A673 (cell line): ENCODE results near the gene MEGF8. TPM values are rescaled to one million over a fixed set of nuclear protein-coding genes. Genes with fewer than 3 reads are reported as not detected.

Source experiments
- BruUV-seq: library from RNA; stranded (reverse); fragments of 400-500 nt; replicated peaks from 2 replicates; lab custom pipeline; 2021; lab: Mats Ljungman, UMichigan
- CTCF ChIA-PET: fragments of 300-600 bp; sonication (Branson Sonifier 250); formaldehyde crosslinking; loops from one replicate; lab custom pipeline; 2022; ENCODE audit warnings: antibody characterized with exemption; lab: Charles Lee
- POLR2A ChIA-PET: fragments of 300-600 bp; sonication (Branson Sonifier 250); formaldehyde crosslinking; loops from one replicate; lab custom pipeline; 2022; ENCODE audit warnings: antibody characterized with exemption; ENCODE audit not compliant: low non-redundant PET; lab: Charles Lee
- DNase-seq: peaks from one replicate; pipeline ENCODE4 v3.0.0-alpha.2; 2015; ENCODE audit warnings: low spot score
- H3K27ac ChIP-seq: fragments of 200-600 bp; sonication (generic); 2 replicates; pipeline ENCODE4 v1.5.1; 2016; ENCODE audit warnings: mixed run types, low read depth, mild to moderate bottlenecking, mixed read lengths, antibody characterized with exemption, low read length; ENCODE audit not compliant: poor library complexity, severe bottlenecking
- H3K27me3 ChIP-seq: fragments of 200-600 bp; sonication (generic); replicated peaks from 2 replicates; pipeline ENCODE4 v1.6.1; 2017; ENCODE audit warnings: mixed run types, low read depth, mild to moderate bottlenecking, mixed read lengths, antibody characterized with exemption, low read length; ENCODE audit not compliant: insufficient read depth, poor library complexity
- H3K36me3 ChIP-seq: fragments of 200-600 bp; sonication (generic); 2 replicates; pipeline ENCODE4 v1.6.1; 2016; ENCODE audit warnings: mixed run types, mild to moderate bottlenecking, mixed read lengths, antibody characterized with exemption, low read length; ENCODE audit not compliant: insufficient read depth, poor library complexity, severe bottlenecking
- H3K4me1 ChIP-seq: fragments of 200-600 bp; sonication (generic); 2 replicates; pipeline ENCODE4 v1.6.1; 2017; ENCODE audit warnings: mixed run types, mild to moderate bottlenecking, mixed read lengths, antibody characterized with exemption, low read length; ENCODE audit not compliant: insufficient read depth, poor library complexity, severe bottlenecking
- H3K4me3 ChIP-seq: fragments of 200-600 bp; sonication (generic); 2 replicates; pipeline ENCODE4 v1.5.1; 2016; ENCODE audit warnings: low read depth, mixed run types, mild to moderate bottlenecking, mixed read lengths, low read length; ENCODE audit not compliant: poor library complexity, severe bottlenecking
- H3K9me3 ChIP-seq: fragments of 200-600 bp; sonication (generic); 2 replicates; pipeline ENCODE4 v1.6.1; 2016; ENCODE audit warnings: mixed run types, low read depth, mild to moderate bottlenecking, mixed read lengths, antibody characterized with exemption, low read length; ENCODE audit not compliant: poor library complexity, severe bottlenecking
- EZH2 ChIP-seq: fragments of 200-600 bp; sonication (generic); IDR thresholded peaks from 2 replicates; pipeline ENCODE4 v1.6.1; 2017; ENCODE audit warnings: borderline replicate concordance, low read depth, mild to moderate bottlenecking, mixed read lengths, antibody characterized with exemption, low read length; ENCODE audit not compliant: poor library complexity, severe bottlenecking
- intact Hi-C: fragments of 100-400 bp; cut with micrococcal nuclease; formaldehyde crosslinking; loops from one replicate; pipeline ENCODE4 v1.10.0; 2022; ENCODE audit not compliant: unreplicated experiment
- total RNA-seq: library from RNA; stranded (reverse); gene quantifications from 2 replicates; pipeline ENCODE4 v1.2.3, GENCODE V29; 2021
- TF ChIP-seq, protein P1 (sequence below): fragments of 300-800, 200-600 bp; sonication (generic); conservative IDR thresholded peaks from 2 replicates; pipeline ENCODE4 v1.5.1; 2017; ENCODE audit warnings: low read depth, mild to moderate bottlenecking, antibody characterized with exemption, low read length, moderate library complexity, mixed read lengths

The MEGF8 gene
- total RNA-seq, 1 experiment from 2014 or later: 28.5 TPM

DNA sequence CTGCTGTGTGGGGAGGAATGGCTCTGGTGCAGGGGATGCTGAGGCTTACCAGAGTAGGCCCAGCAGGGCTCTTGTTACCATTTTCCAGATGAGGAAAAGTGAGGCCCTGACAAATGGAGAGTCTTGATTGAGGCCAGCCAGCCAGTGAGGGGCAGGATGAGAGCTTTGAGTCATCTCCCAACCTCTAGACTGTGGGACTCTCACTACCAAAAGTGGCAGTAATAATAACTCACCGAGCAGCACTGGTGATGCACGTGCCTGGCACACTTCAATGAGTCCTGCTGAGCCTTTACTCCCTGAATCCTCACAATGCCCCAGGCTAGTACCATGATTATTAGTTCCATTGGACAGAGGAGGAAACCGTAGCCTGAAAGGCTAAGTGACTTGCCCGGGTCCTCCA lies 48.6 kb upstream of the MEGF8 start:
- BruUV-seq: no TSS peak
- Histone ChIP-seq H3K9me3 (no peaks in the 10 kb centered on the region), H3K27ac (peak overlapping the region; percentile 49), H3K4me1 (peaks cover 27% of the 10 kb centered on the region), H3K4me3 (no peak overlapping the region), H3K27me3 (no peaks in the 10 kb centered on the region), H3K36me3 (peaks cover 8% of the 10 kb centered on the region)
- intact Hi-C loops: no loop called here
- TF ChIP-seq EZH2: no peak
- TF ChIP-seq, protein P1, sequence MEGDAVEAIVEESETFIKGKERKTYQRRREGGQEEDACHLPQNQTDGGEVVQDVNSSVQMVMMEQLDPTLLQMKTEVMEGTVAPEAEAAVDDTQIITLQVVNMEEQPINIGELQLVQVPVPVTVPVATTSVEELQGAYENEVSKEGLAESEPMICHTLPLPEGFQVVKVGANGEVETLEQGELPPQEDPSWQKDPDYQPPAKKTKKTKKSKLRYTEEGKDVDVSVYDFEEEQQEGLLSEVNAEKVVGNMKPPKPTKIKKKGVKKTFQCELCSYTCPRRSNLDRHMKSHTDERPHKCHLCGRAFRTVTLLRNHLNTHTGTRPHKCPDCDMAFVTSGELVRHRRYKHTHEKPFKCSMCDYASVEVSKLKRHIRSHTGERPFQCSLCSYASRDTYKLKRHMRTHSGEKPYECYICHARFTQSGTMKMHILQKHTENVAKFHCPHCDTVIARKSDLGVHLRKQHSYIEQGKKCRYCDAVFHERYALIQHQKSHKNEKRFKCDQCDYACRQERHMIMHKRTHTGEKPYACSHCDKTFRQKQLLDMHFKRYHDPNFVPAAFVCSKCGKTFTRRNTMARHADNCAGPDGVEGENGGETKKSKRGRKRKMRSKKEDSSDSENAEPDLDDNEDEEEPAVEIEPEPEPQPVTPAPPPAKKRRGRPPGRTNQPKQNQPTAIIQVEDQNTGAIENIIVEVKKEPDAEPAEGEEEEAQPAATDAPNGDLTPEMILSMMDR: no peak
- ChIA-PET POLR2A (no interaction called here), CTCF (no interaction called here)
- DNase-seq: no peak

DNA sequence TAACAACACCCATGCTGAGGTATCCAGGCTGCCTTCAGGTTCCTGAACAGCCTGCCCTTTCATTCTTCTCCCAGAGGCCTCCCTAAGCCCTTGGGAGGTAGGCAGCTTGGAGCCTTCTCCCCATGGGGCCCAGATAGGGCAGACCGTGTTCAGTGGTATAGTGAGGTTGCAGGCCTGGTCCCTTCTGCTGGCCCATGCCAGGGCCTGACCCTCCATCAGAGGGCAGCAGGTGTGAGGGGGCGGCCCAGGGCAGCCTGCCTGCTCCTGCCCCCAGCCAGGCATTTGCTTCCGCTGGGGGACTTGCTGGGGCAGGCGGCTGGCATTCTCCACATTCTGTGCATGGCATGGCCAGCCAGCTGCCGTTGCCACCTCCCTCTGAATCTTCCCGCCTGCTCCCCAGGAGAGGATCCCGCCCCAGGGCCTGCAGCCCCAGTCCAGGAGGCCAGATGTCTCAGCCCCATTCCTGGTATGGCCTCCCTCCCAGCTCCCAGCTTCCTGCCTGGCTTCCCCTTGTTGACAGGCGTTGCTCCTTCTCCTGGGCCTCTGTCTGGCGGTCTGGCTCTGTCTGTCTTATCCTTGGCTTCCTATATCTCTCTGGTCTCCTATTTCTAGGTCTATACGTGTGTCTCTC lies 47.5 kb upstream of the MEGF8 start:
- BruUV-seq: no TSS peak
- H3K4me3 ChIP-seq: no peak overlapping the region
- ChIA-PET CTCF (no interaction called here), POLR2A (no interaction called here)
- no peak for DNase-seq
- peaks cover 8% of the 10 kb centered on the region for H3K36me3 ChIP-seq
- peak overlapping the region; percentile 91 for H3K27ac ChIP-seq
- intact Hi-C loops: no loop called here
- TF ChIP-seq EZH2: no peak
- H3K27me3 ChIP-seq: no peaks in the 10 kb centered on the region
- H3K9me3 ChIP-seq: no peaks in the 10 kb centered on the region
- peaks cover 38% of the 10 kb centered on the region for H3K4me1 ChIP-seq

DNA sequence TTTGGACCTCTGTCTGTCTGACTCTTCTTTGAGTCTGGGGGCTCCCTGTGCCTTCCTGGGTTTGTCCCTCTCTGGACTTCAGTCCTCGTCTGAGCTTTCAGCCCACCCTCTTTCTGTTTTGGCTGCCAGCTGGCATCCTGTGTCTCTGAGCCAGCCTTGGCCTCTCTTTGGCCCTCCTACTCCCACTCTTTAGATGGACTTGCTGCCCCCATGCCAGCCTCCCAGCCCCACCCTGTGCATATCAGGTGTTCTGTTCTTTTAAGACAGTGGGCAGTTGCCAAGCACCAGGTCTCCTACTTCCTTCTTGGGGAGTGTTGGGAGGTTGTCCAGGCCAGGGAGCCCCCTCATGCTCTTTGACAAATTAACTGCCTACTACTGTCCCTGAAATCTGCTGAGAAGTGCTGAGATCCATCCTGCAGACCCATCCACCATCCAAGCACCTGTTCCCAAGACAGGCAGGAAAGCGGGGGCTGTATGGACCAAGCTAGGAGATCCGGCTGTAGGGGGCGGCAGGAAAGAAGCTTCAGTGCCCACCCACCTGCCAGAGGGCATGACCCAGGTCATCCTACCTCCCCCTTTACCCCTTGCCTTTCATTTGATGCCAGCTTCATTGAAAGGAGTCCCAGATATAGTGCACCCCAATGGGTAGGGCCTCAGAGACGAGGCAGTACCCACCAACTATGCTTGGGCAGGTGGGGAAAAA lies 46.8 kb upstream of the MEGF8 start:
- BruUV-seq: no TSS peak
- Histone ChIP-seq H3K27ac (peak overlapping the region; percentile 91), H3K4me3 (peak overlapping the region; percentile 70), H3K36me3 (peaks cover 5% of the 10 kb centered on the region), H3K27me3 (no peaks in the 10 kb centered on the region), H3K4me1 (peaks cover 44% of the 10 kb centered on the region), H3K9me3 (no peaks in the 10 kb centered on the region)
- POLR2A ChIA-PET: no interaction called here
- no peak for DNase-seq
- TF ChIP-seq, protein P1: no peak
- TF ChIP-seq EZH2: no peak
- intact Hi-C loops: loop anchor here (1.0 kb wide), 1 partner anchor 32 kb away; no protein-coding TSS in a partner anchor
- CTCF ChIA-PET: interaction anchor here (1.6 to 2.4 kb wide), 3 partner anchors 8 to 33 kb away, joined by 12 to 27 read pairs (median 12); no protein-coding TSS in a partner anchor
